Measurements from ENCODE around the gene FBXO24.

The FBXO24 gene

GRCh38 chr7:100574362-100575205 lies 11.5 kb upstream of the FBXO24 start:
- no peak overlapping the region for H3K9ac ChIP-seq (ENCODE audit: low read length)
- H4K20me1 ChIP-seq (ENCODE audit: insufficient read depth, low read length): no peaks in the 10 kb centered on the region
- H3F3A ChIP-seq (ENCODE audit: insufficient read depth, low read length): no peaks in the 10 kb centered on the region
- TF ChIP-seq EZH2 (IDR thresholded peaks at IDR 0.05; ENCODE audit: borderline replicate concordance, low read length): no peak
- TF ChIP-seq, protein P1, sequence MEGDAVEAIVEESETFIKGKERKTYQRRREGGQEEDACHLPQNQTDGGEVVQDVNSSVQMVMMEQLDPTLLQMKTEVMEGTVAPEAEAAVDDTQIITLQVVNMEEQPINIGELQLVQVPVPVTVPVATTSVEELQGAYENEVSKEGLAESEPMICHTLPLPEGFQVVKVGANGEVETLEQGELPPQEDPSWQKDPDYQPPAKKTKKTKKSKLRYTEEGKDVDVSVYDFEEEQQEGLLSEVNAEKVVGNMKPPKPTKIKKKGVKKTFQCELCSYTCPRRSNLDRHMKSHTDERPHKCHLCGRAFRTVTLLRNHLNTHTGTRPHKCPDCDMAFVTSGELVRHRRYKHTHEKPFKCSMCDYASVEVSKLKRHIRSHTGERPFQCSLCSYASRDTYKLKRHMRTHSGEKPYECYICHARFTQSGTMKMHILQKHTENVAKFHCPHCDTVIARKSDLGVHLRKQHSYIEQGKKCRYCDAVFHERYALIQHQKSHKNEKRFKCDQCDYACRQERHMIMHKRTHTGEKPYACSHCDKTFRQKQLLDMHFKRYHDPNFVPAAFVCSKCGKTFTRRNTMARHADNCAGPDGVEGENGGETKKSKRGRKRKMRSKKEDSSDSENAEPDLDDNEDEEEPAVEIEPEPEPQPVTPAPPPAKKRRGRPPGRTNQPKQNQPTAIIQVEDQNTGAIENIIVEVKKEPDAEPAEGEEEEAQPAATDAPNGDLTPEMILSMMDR (IDR thresholded peaks at IDR 0.05; ENCODE audit: low read length): no peak
- no peaks in the 10 kb centered on the region for H3K27me3 ChIP-seq (ENCODE audit: insufficient read depth, low read length)
- no peaks in the 10 kb centered on the region for H3K9me3 ChIP-seq (ENCODE audit: low read length)
- peaks cover 60% of the 10 kb centered on the region for H3K36me3 ChIP-seq (ENCODE audit: insufficient read depth, low read length)
- H3K4me2 ChIP-seq (ENCODE audit: low read length): no peak overlapping the region
- peaks cover 24% of the 10 kb centered on the region for H3K4me1 ChIP-seq (ENCODE audit: insufficient read depth, low read length, severe bottlenecking)
- no peak overlapping the region for H3K4me3 ChIP-seq (ENCODE audit: low read depth, low read length, poor library complexity, severe bottlenecking)
- H3K27ac ChIP-seq (ENCODE audit: low read depth, low read length, poor library complexity, severe bottlenecking): no peak overlapping the region
- no peaks in the 10 kb centered on the region for H3K79me2 ChIP-seq (ENCODE audit: insufficient read depth, low read length)
- H2AFZ ChIP-seq (ENCODE audit: low read length): no peak overlapping the region
- H3K9me2 ChIP-seq (ENCODE audit: low read depth, low read length): no peaks in the 10 kb centered on the region

DNA sequence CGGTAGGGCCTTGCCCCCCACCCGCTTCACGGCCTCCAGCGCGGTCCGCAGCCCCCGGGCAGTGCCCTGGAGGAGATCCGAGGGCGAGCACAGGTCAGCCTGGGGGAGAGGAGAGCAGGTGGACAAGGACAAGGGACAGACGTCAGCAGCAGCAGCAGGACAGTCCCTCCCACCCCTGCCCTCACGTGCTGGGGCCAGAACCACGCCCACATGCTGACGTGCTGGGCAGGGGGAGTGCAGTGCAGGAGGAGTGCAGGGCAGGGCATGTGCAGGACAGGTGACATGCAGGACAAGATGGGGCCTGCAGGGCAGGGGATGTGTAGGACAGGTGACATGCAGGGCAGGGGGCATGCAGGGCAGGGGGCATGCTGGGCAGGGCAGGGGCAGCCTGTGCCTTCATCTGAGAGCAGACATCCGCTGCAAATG lies 10.9 kb upstream of the FBXO24 start:
- TF ChIP-seq, protein P1 (IDR thresholded peaks at IDR 0.05; ENCODE audit: low read length): no peak
- no peak for TF ChIP-seq EZH2 (IDR thresholded peaks at IDR 0.05; ENCODE audit: borderline replicate concordance, low read length)
- H3K9me2 ChIP-seq (ENCODE audit: low read depth, low read length): no peaks in the 10 kb centered on the region

DNA sequence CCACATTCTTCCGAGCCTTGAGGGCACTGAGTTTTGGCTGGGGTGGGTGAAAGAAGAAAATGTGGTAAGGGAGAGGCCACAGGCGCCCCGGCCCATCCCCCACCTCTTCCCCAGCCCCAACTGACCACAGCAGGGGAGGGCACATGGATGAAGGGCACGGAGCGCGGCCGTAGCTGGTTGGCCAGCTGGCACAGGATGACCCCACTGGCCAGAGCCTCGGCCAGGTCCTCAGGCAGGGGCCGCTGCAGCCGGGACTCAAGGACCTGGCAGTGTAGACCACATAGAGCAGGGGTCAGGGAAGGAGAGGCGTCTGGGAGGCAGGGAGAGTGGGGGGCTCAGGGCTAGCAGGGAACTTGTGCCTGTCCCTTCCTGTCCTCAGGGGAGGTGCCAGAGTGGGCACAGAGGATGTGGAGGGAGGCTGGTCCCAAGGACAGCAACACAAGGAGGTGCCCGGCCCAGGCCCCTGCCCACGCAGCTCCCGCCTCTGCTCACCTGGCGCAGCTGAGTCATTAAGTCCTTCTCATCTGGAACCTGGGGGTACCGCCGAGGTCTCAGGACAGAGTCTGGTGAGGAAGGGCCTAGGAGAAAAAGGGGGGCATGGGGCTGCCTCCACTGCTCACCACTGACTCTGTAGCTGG lies 10.3 kb upstream of the FBXO24 start:
- Histone ChIP-seq H3K36me3 (ENCODE audit: insufficient read depth, low read length) (peaks cover 72% of the 10 kb centered on the region), H3K4me3 (ENCODE audit: low read depth, low read length, poor library complexity, severe bottlenecking) (no peak overlapping the region)
- TF ChIP-seq EZH2 (IDR thresholded peaks at IDR 0.05; ENCODE audit: borderline replicate concordance, low read length): no peak
- TF ChIP-seq, protein P1 (IDR thresholded peaks at IDR 0.05; ENCODE audit: low read length): no peak

More for the DNA sequence above, 10.9 kb upstream of the FBXO24 start:
- no peak overlapping the region for H2AFZ ChIP-seq (ENCODE audit: low read length)
- H3K27ac ChIP-seq (ENCODE audit: low read depth, low read length, poor library complexity, severe bottlenecking): no peak overlapping the region
- no peaks in the 10 kb centered on the region for H3K27me3 ChIP-seq (ENCODE audit: insufficient read depth, low read length)
- H3K9me3 ChIP-seq (ENCODE audit: low read length): no peaks in the 10 kb centered on the region
- H3K4me2 ChIP-seq (ENCODE audit: low read length): no peak overlapping the region
- no peaks in the 10 kb centered on the region for H3F3A ChIP-seq (ENCODE audit: insufficient read depth, low read length)
- peaks cover 17% of the 10 kb centered on the region for H3K4me1 ChIP-seq (ENCODE audit: insufficient read depth, low read length, severe bottlenecking)
- H3K36me3 ChIP-seq (ENCODE audit: insufficient read depth, low read length): peaks cover 66% of the 10 kb centered on the region
- H3K79me2 ChIP-seq (ENCODE audit: insufficient read depth, low read length): no peaks in the 10 kb centered on the region
- no peak overlapping the region for H3K9ac ChIP-seq (ENCODE audit: low read length)
- no peaks in the 10 kb centered on the region for H4K20me1 ChIP-seq (ENCODE audit: insufficient read depth, low read length)
- H3K4me3 ChIP-seq (ENCODE audit: low read depth, low read length, poor library complexity, severe bottlenecking): no peak overlapping the region

More for the DNA sequence above, 10.3 kb upstream of the FBXO24 start:
- Histone ChIP-seq H3K4me1 (ENCODE audit: insufficient read depth, low read length, severe bottlenecking) (peaks cover 11% of the 10 kb centered on the region), H3K9me2 (ENCODE audit: low read depth, low read length) (no peaks in the 10 kb centered on the region), H3K27ac (ENCODE audit: low read depth, low read length, poor library complexity, severe bottlenecking) (no peak overlapping the region), H3K79me2 (ENCODE audit: insufficient read depth, low read length) (no peaks in the 10 kb centered on the region), H2AFZ (ENCODE audit: low read length) (no peak overlapping the region), H4K20me1 (ENCODE audit: insufficient read depth, low read length) (no peaks in the 10 kb centered on the region), H3F3A (ENCODE audit: insufficient read depth, low read length) (no peaks in the 10 kb centered on the region), H3K9ac (ENCODE audit: low read length) (no peak overlapping the region), H3K4me2 (ENCODE audit: low read length) (no peak overlapping the region), H3K9me3 (ENCODE audit: low read length) (no peaks in the 10 kb centered on the region), H3K27me3 (ENCODE audit: insufficient read depth, low read length) (no peaks in the 10 kb centered on the region)

Data from OCI-LY1 (cell line).